Testis (tissue), 3 donors: ENCODE data around the gene RSPH1. TPM values are rescaled to one million over a fixed set of nuclear protein-coding genes. Genes with fewer than 3 reads are reported as not detected.

Experiments used
- DNase-seq: peaks from one replicate; pipeline ENCODE4 v3.0.0-alpha.2; 2019
- H3K27ac ChIP-seq, 2 donors: fragments of 200-600 bp; sonication (generic); one replicate each; pipeline ENCODE4 v1.5.1; 2019
- H3K27me3 ChIP-seq: fragments of 200-600 bp; sonication (generic); one replicate; pipeline ENCODE4 v1.5.1; 2019
- H3K36me3 ChIP-seq: fragments of 200-600 bp; sonication (generic); one replicate; pipeline ENCODE4 v1.5.1; 2017; ENCODE audit warnings: low read depth; ENCODE audit errors: missing control alignments
- H3K4me1 ChIP-seq: fragments of 200-600 bp; sonication (generic); one replicate; pipeline ENCODE4 v1.5.1; 2019
- H3K4me3 ChIP-seq, 2 donors: fragments of 200-600 bp; sonication (generic); one replicate each; pipeline ENCODE4 v1.5.1; 2017 to 2019
- H3K9me3 ChIP-seq: fragments of 200-600 bp; sonication (generic); one replicate; pipeline ENCODE4 v1.5.1; 2017
- CTCF ChIP-seq, 3 experiments: fragments of 450-650 bp in 2 of 3; fragments of 200-600 bp in 1 of 3; sonication (generic) in 1 of 3; IDR thresholded peaks; one replicate each; pipeline ENCODE4 v1.5.1; 2016 to 2019; ENCODE audit warnings: antibody characterized with exemption in 3 of 3, mild to moderate bottlenecking in 2 of 3, moderate library complexity in 1 of 3
- POLR2A ChIP-seq: fragments of 450-650 bp; IDR thresholded peaks from one replicate; pipeline ENCODE4 v1.6.1; 2017; ENCODE audit warnings: antibody characterized with exemption, mild to moderate bottlenecking, moderate library complexity
- WGBS, 2 donors: methylation state at CpG; one replicate each; pipeline ENCODE4 v1.1.5; 2018; 5-methylcytosine and 5-hydroxymethylcytosine counted together
- intact Hi-C: fragments of 100-400 bp; cut with DNase I; formaldehyde crosslinking; loops from one replicate; pipeline ENCODE4 v1.15.1; 2023; ENCODE audit warnings: low total_unique reads
- polyA plus RNA-seq: library from polyadenylated mRNA; stranded (reverse); fragments of 350-450 nt; fragmentation: Illumina TruSeq; extraction: RNeasy Lipid Tissue Mini Kit (QIAGEN cat#74804); gene quantifications from one replicate; pipeline ENCODE4 v1.2.3, GENCODE V29; 2014; ENCODE audit warnings: low read depth, low replicate concordance; ENCODE audit not compliant: insufficient read depth
- total RNA-seq, 2 donors: library from RNA; depleted of rRNA; stranded (reverse); fragments of >200 nt; gene quantifications; one replicate each; pipeline ENCODE4 v1.2.3, GENCODE V29; 2016

The RSPH1 gene
- total and polyA plus RNA-seq, 3 donors from 2014 or later = 10.4 to 59.6 (median 20.8) TPM

- intact Hi-C loops = no loop called here
- 87 to 88% methylated on average over 11 of the region's 11 CpGs for WGBS, 2 donors
- Histone ChIP-seq H3K9me3 (no peaks in the 10 kb centered on the region), H3K4me1 (no peaks in the 10 kb centered on the region), H3K4me3 (no peak overlapping the region), H3K27ac (no peak overlapping the region), H3K27me3 (no peaks in the 10 kb centered on the region), H3K36me3 (no peaks in the 10 kb centered on the region)
- TF ChIP-seq CTCF (IDR thresholded peaks at IDR 0.05) (no peak), POLR2A (no peak)
- no peak for DNase-seq
These were observed 22.2 kb upstream of the RSPH1 start for GRCh38 chr21:42518215-42518614.

- WGBS, 2 donors = 89 to 90% methylated on average over 12 of the region's 12 CpGs
- intact Hi-C loops = no loop called here
These were observed 19.9 kb upstream of the RSPH1 start for GRCh38 chr21:42515708-42516502.

GRCh38 chr21:42514883-42515228 lies 18.8 kb upstream of the RSPH1 start:
- H3K4me3 ChIP-seq = peak overlapping the region; percentile 70 to 82
- no peaks in the 10 kb centered on the region for H3K4me1 ChIP-seq
- DNase-seq = no peak
- no peaks in the 10 kb centered on the region for H3K36me3 ChIP-seq
- TF ChIP-seq POLR2A (no peak), CTCF (IDR thresholded peaks at IDR 0.05) (no peak)
- intact Hi-C loops = no loop called here
- H3K9me3 ChIP-seq = no peaks in the 10 kb centered on the region
- 20% methylated on average over 5 of the region's 5 CpGs for WGBS, 2 donors
- no peaks in the 10 kb centered on the region for H3K27me3 ChIP-seq
- H3K27ac ChIP-seq = peak overlapping the region in 1 of 2 donors; percentile 73

More at GRCh38 chr21:42515708-42516502, 19.9 kb upstream of the RSPH1 start:
- Histone ChIP-seq H3K9me3 (no peaks in the 10 kb centered on the region), H3K4me3 (no peak overlapping the region), H3K36me3 (no peaks in the 10 kb centered on the region), H3K27ac (no peak overlapping the region), H3K27me3 (no peaks in the 10 kb centered on the region), H3K4me1 (no peaks in the 10 kb centered on the region)
- no peak for DNase-seq
- TF ChIP-seq CTCF (IDR thresholded peaks at IDR 0.05) = no peak
- no peak for TF ChIP-seq POLR2A

- TF ChIP-seq CTCF (IDR thresholded peaks at IDR 0.05) = no peak
- TF ChIP-seq POLR2A = no peak
- Histone ChIP-seq H3K9me3 (no peaks in the 10 kb centered on the region), H3K36me3 (no peaks in the 10 kb centered on the region), H3K27me3 (no peaks in the 10 kb centered on the region), H3K4me1 (no peaks in the 10 kb centered on the region), H3K4me3 (peak overlapping the region; percentile 70 to 82), H3K27ac (peak overlapping the region; percentile 55 to 73)
- intact Hi-C loops = no loop called here
- peak; percentile 34 for DNase-seq
- WGBS, 2 donors = 0 to 1% methylated on average over 5 to 53 of the region's 77 CpGs
These were observed 18.2 kb upstream of the RSPH1 start for GRCh38 chr21:42513985-42514882.
